IPS DF 19.7 (cell line): ENCODE measurements around the gene SUN2.

Experiments
- DNase-seq: peaks from one replicate; pipeline ENCODE4 v3.0.0-alpha.2; 2013; ENCODE audit warnings: low read depth, low spot score

SUN2 gene

DNA sequence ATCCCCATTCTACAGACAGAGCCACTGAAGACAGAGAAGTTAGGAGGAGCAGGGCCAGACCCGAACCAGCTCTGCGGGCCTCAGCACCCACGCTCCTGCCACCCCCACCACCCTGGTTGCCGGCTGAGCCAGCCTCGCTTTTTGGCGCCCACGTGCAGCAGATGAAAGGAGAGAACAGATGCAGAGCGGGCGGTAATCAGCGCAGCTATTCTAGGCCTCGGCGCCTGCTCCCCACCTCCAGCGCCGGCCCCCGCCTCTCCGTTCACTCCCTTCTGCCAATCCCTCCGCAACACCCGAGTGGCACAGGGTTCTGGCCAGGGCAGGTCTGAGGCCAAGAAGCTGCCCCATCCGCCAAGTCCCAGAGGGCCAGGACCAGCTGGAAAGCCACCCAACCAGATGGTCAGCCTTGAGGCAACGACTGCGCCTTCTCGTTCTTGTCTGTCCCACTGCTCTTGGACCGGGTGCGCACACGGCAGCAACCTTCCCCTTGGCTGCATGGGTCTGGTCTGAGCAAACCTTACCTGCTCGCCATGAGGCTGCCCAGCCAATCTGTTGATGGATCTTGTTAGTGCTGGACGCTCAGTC is 21.4 kb upstream of the SUN2 start:
- DNase-seq: no peak

DNA sequence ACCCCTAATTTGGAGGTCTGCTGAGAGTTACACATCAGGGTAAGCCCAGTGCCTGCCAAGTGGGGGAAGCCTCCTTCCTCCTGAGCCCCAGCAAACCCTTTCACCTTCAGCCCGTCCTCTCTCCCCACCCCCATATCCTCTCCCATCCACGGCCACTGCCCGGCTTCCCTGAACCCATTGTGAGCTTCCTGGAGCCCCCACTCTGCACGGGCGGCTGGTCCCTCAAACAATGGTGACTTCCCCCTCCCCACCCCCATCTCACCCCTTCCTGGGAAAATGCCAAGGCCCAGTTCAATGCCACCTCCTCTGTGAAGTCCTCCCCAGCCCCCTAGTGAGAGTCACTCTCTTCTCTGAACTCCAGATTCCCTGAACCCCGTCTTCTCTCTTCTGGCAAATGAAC is 20.3 kb upstream of the SUN2 start:
- DNase-seq: no peak

- DNase-seq: no peak
These were observed 19.9 kb upstream of the SUN2 start for GRCh38 chr22:38775656-38776055.

DNA sequence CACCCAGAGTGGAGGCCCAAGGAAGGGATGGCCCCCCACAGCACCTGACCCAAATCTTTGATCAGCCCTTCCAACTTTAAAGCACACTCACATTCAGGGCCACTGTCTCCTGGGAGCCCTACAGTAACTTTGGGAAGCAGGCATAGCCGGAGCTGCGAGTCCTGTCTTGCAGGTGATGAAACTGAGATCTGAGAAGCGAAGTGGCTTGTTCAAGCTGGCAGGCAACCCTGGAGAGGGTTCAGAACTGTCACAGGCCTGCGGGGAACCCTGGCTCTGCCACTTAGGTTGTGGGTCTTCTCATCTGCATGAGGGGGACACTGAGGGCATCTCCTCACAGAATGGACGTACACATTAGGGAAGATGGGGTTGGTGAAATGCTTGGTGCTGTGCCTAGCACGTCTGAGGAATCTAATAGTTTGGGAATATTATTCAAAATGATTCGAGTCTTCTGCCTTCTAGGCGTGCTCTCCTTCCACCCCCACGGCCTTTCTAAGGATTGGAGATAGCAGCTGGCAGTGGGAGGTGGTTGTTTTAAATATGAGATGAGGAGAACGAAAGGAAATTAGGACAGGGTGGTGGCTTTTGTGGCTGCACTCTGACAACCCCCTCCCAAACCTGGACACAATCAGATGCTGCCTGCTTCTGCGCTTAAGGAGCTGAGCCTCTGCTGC is 18.8 kb upstream of the SUN2 start:
- DNase-seq: no peak

GRCh38 chr22:38773363-38773946 is 17.7 kb upstream of the SUN2 start:
- no peak for DNase-seq

GRCh38 chr22:38772623-38772873 is 16.8 kb upstream of the SUN2 start:
- DNase-seq: no peak

DNA sequence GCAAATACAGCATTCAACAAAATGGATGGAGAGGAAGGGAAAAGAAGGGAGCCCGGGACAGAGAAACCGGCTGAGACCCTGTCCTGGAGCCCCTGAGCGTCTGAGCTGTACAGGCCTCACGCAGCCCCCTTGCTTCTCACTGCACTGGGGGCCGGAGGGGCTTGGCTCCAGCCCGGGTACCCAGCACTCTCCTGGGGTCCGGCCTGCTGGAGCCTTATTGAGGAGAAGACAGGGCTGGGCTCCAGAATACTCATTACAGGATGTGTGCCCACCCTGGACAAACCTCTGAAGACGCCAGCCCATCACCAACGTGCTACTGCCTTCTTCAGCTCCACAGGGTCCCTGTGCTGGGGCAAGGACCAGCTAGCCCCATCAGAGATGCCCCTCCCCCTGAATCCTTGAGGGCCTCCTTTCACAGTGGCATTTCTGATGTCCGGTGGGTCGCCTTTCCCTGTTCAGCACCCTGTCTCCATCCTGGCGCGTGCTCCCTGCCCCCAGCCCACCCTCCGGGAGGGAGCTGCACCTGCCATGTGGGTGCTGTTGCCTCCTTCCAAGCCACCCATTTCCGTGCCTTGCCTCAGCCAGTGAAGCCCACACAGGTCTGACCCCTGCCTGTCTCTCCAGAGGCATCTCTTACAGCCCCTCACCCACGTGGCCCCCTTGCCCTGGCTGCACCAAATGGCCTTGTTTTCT is 14.6 kb upstream of the SUN2 start:
- DNase-seq: no peak

GRCh38 chr22:38768036-38768435 is 12.2 kb upstream of the SUN2 start:
- no peak for DNase-seq

DNA sequence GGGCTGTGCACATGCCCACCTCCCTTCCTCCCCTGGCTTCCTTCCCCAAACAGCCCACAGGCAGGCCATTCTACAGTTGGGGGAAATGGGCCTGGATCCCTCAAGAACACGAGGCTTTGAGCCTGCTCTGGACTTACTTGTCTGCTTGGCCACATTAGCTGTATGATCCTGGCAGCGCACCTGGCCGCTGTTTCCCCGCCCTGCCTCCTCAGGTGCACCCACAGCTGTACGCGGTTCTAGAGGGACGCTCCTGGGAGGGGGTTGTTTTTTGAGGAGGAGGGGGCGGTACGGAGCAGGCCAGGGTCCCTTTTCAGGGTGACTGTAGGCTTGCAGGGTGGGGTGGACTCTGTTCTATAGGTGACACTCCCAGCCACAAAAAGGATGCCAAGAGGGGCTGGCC is 11.5 kb upstream of the SUN2 start:
- DNase-seq: no peak

DNA sequence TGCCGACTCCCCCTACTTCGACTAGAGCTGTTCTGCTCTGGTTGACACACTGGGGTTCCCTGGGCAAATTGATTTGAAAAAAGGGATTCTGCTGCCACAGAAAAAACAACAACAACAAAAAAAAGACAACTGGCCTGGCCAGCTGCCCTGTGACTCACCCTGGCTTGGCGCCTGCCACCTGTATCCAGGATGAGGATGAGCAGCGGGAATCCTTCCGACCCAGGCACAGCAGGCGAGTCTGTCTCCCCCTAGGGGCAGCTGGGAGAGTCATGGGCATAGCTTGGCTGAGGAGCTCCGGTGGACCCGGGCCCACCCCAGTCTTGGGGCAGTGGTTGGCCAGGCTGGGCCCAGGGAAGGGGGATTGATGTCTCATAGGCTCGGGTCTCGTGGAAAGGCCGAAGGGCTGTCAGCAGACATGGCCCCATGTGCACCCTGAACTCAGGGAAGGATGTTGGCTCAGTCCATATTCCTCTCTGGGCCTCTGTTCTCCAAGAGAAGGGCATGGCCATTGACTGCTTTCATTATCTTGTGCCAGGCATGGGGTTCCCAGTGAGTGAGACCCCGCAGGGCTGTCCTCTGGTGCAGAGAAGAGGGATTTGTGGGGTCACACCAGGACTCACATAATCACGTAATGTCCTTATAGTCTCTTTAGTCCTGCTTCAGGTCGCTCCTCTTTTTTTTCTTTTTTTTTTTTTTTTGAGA is 10.4 kb upstream of the SUN2 start:
- DNase-seq: no peak

DNA sequence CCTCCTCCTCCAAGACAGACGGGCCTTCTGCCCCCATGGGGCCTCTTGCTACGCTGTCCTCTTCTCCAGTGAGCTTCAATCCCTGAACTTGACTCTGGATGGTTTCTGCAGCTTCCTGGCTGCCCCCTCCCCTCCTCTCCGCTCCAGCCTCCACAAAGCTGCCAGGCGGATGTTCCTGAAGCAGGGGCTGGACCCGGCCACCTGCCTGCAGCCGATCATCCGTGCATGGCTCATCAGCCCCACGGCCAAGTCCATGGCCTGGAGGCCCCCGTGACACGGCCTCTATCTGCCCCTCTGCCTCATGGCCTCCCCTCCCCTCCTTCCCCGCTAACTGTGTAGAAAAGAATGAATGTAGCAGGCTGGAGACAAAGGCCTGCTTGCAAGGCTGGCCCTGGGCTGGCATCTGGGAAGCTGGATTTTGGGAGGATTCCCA is 6.8 kb upstream of the SUN2 start:
- DNase-seq: no peak

GRCh38 chr22:38761202-38762162 is 5.7 kb upstream of the SUN2 start:
- DNase-seq: no peak

DNA sequence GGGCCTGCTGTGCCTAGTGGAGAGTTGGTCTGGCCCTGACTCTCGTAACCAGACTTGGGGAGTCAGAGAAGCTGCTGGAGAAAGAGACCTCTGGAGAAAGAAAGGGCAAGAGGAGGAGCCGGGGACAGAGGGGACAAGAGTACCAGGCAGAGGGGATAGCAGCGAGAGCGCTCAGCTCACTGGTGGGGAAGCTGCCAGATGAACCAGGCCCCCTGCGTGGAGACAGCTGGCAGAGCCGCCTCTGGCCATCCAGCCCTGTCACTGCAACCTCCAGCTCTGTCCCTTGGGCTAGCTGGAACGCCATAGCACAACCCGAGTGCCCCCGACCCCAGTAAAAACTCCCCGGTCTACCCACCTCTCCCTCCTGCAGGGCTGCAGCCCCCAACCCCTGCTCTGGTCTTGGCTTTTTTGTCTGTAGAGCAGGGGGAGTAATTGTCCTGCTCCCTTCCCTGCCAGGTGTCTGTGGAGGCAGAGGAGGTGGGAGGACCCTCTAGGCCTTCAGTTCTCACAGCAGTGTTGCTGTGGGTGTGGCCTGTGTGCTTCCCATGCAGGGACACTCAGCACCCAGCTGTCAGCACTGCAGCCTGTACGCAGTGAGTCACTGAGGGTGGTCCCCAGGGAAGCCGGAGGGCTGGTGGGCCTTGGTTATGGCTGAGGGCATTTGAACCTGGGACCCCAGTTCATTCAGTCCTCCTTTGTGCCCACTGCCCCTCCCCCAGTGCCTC is 4.8 kb upstream of the SUN2 start:
- no peak for DNase-seq

DNA sequence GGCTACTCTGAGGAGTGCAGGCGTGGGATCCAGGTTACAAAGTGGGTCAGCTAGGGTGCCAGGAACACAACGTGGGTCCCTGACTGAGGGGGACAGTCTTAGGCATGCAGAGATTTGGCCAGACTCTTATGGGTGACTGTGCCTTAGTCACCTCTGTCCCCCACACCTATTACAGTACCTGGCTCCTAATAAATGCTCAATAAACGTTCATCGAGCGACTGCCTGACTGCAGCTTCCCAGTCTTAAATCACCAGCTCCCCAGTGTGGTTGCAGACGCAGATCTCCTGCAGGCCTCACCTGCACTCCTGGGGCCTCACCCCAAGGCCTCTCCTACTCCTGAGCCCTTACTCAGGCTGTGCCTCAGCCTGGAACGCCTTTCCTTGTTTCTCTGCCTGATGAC is 3.2 kb upstream of the SUN2 start:
- no peak for DNase-seq

- DNase-seq: no peak
These were observed 2.6 kb upstream of the SUN2 start for GRCh38 chr22:38758276-38758945.

DNA sequence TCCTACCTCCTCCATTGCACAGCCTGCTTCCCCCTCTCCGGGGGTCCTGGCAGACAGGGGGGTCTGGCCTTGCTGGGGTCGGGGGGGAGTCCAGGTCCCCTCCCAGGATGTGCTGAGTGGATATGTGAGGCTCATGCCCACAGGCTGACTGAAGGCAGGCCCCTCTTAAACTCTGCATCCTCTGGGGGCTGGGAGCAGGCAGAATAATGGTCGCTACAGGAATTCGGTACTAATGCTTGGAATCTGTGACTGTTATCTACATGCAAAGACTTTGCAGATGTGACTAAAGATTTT is 1.6 kb upstream of the SUN2 start:
- no peak for DNase-seq

DNA sequence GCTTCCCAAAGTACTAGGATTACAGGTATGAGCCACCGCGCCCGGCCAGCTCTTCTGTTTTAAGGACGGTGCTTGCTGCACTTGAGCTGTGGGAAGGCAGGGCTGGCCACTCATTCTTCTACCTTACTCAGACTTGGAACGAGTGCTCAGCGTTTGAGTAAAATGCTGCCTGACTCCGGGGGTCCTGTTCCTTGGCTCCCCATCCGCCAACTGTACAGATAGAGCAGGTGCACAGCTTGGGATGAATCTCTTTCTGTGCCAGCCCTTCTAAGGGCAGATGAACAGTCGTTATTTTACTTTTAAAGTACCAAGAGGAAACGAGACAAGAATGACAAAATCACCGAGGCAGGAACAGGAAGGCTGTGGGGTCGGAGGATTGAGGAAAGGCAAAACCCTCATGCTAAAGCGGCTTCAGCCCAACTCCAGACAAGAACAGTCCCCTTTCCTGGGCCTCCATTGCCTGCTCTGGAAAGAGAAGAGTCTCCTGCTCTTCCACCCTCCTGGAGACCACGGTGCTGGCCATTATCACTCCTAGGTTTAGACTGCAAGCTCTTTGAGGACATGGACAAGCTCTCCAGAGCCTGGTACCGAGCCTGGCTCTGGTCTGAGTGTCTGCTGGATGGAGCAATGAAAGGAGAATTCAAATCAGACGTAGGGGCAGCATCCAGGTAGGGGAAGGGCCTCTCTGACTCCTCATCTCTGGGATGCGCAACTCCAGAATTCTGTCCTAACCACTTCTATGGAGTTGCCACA is 1.1 kb upstream of the SUN2 start:
- DNase-seq: no peak

DNA sequence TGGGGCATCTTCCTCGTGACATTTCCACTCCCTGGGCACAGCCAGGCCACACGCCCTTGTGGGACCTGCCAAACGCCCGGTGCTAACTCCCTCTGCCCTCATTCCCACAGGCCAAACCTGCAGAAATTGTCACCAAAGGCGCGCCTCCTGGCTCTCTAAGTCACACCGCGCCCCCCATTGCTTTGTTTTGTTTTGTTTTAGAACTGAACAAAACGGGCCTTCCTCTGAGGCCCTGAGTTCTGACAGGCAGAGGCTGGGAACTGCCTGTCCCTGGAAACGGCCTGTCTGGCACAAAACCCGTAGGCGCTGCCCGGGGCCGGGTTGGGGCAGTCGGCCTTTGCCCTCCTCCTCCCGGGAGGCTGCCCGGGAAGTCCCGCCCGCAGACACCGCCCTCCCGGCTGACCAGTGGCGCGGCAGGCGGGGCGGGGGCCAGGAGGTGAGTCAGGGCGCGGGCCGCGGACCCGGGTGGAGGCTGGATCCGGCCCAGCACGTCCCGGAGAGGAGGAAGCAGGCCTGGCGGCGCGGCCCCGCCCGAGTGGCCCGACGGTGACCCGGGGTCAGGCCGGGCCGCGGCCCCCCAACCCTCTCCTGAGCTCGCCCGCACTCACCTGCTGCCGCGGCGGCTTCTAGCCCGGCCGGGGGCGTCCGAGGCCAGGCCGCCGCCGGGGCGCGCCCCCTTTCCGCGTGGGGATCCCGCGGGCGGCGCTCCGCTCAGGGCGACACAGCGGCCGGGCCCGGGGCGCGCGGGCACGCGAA is 465 bp downstream of the SUN2 start:
- no peak for DNase-seq

DNA sequence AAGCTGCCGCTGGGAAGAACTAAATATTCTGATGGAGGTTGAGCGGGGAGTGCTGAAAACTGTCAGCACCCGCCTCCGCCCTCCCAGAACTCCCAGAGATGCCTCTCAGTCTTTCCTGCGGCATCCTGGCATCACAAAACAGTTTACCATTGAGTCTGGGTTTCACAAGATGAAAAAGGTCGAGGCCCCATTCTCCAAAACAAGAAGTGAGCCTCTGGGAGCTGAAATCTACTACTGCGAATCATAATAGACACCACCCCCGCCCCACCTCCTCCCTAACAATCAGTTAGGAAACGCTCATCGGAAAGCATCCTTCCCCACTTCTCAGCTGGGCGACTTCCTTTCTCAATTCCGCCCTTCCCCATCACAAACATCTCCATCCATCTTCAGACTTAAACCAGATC is 1.0 kb downstream of the SUN2 start:
- no peak for DNase-seq
